Activated CD8-positive, alpha-beta T cell treated with anti-CD3 and anti-CD28 coated beads for 36 hours (primary cell): ENCODE data around the gene GALNT5. TPM values are rescaled to one million over a fixed set of nuclear protein-coding genes. Genes with fewer than 3 reads are reported as not detected.

ENCODE experiments used
- ATAC-seq: fragments of 200-7000 bp; cut with Tn5 transposase; one replicate; pipeline ENCODE4 v1.10.0; 2021; ENCODE audit warnings: mild to moderate bottlenecking, moderate library complexity
- CTCF ChIA-PET: fragments of 350-600 bp; sonication (Branson Sonifier 250); formaldehyde crosslinking; loops from one replicate; lab custom pipeline; 2021; ENCODE audit warnings: antibody characterized with exemption; lab: Charles Lee
- POLR2A ChIA-PET: fragments of 350-600 bp; sonication (Branson Sonifier 250); formaldehyde crosslinking; loops from one replicate; lab custom pipeline; 2021; ENCODE audit warnings: antibody characterized with exemption; lab: Charles Lee
- DNase-seq: peaks from one replicate; pipeline ENCODE4 v3.0.0-alpha.2; 2020
- H3K27ac Mint-ChIP-seq: one replicate; pipeline ENCODE4 v1.8.0; 2021; ENCODE audit warnings: mild to moderate bottlenecking, mixed read lengths
- H3K27me3 Mint-ChIP-seq: one replicate; pipeline ENCODE4 v1.8.0; 2021; ENCODE audit warnings: mixed read lengths
- H3K36me3 Mint-ChIP-seq: one replicate; pipeline ENCODE4 v1.8.0; 2021; ENCODE audit warnings: low read depth, mixed read lengths
- H3K4me1 Mint-ChIP-seq: one replicate; pipeline ENCODE4 v1.8.0; 2021; ENCODE audit warnings: low read depth, mixed read lengths
- H3K4me3 Mint-ChIP-seq: one replicate; pipeline ENCODE4 v1.8.0; 2021; ENCODE audit warnings: mild to moderate bottlenecking, moderate library complexity, mixed read lengths
- H3K9me3 Mint-ChIP-seq: one replicate; pipeline ENCODE4 v1.8.0; 2021; ENCODE audit warnings: mixed read lengths
- CTCF ChIP-seq: fragments of 200-600 bp; IDR thresholded peaks from one replicate; pipeline ENCODE4 v1.8.0; 2022; ENCODE audit warnings: antibody characterized with exemption, mild to moderate bottlenecking
- intact Hi-C: fragments of 100-400 bp; cut with micrococcal nuclease; formaldehyde crosslinking; loops from one replicate; pipeline ENCODE4 v1.10.0; 2022
- total RNA-seq, 2 experiments: library from RNA; stranded (reverse); gene quantifications; one replicate each; pipeline ENCODE4 v1.2.3, GENCODE V29; 2021

GALNT5 gene
- total RNA-seq, 2 experiments from 2014 or later: not detected

DNA sequence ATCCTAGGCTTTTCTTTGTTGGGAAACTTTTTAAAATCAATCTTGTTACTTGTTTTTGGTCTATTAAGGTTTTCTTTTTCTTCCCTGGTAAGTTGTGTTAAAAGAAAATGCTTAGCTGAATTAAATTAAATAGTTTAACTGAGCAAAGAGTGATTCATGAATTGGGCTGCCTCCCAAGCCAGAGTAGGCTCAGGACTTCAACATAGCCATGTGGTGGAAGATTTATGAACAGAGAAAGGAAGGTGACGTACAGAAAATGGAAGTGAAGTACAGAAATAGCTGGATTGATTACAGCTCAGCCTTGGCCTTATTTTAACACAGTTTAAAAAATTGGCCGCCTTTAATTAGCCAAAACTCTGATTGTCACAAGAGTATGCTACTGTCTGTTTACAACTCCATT is 27.9 kb upstream of the GALNT5 start:
- no peak overlapping the region for H3K27ac Mint-ChIP-seq

DNA sequence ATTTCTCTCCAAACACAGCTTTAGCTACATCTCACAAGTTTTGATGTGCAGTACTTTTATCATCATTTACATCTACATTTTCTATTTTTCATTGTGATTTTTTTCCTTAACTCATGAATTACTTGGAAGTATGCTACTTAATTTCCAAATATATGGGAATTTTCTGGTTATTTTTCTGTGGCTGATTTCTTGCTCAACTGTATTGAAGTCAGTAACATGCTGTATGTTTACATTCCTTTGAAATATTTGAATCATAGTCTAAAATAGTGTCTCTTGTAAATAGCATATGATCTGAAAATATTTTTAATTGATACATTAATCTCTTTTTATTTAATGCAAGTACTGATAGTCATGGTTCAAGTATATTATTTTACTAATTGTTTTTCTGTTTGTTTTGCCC is 26.0 kb upstream of the GALNT5 start:
- Mint-ChIP-seq H3K27me3 (peaks cover 13% of the 10 kb centered on the region), H3K27ac (no peak overlapping the region)
- no peak for TF ChIP-seq CTCF

More for the DNA sequence above, 27.9 kb upstream of the GALNT5 start:
- POLR2A ChIA-PET: no interaction called here
- Mint-ChIP-seq H3K4me1 (no peaks in the 10 kb centered on the region), H3K4me3 (no peak overlapping the region), H3K9me3 (no peaks in the 10 kb centered on the region), H3K36me3 (no peaks in the 10 kb centered on the region), H3K27me3 (peaks cover 9% of the 10 kb centered on the region)
- TF ChIP-seq CTCF: no peak
- ATAC-seq: no peak
- CTCF ChIA-PET: no interaction called here
- intact Hi-C loops: no loop called here
- no peak for DNase-seq

DNA sequence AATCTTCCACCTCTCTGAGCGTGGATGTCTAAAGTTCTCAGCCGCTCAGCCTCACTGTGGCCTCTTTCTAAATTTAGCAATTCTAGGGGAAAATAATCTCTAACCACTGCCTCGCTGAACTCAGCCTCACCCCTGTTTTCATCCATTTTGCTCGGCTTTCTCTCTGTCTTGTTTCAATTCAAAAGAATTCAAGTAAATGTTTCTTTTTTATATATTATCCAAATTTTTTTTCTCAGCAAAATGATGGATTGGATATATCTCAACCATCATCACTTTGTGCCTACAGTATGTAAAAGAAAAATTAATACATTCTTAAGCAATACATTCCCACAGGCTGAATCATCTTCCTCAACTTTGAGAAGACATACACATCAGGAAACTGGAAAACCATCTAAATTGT is 24.0 kb upstream of the GALNT5 start:
- ChIA-PET CTCF (no interaction called here), POLR2A (no interaction called here)
- Mint-ChIP-seq H3K9me3 (no peaks in the 10 kb centered on the region), H3K27ac (no peak overlapping the region), H3K27me3 (peaks cover 15% of the 10 kb centered on the region), H3K4me1 (no peaks in the 10 kb centered on the region), H3K36me3 (no peaks in the 10 kb centered on the region), H3K4me3 (no peak overlapping the region)
- intact Hi-C loops: no loop called here
- no peak for ATAC-seq
- DNase-seq: no peak
- TF ChIP-seq CTCF: no peak

More for the DNA sequence above, 26.0 kb upstream of the GALNT5 start:
- ATAC-seq: no peak
- Mint-ChIP-seq H3K4me3 (no peak overlapping the region), H3K36me3 (no peaks in the 10 kb centered on the region), H3K4me1 (no peaks in the 10 kb centered on the region), H3K9me3 (no peaks in the 10 kb centered on the region)
- DNase-seq: no peak
- CTCF ChIA-PET: interaction anchor here (0.7 kb wide), 1 partner anchor 754 kb away, joined by 3 read pairs; no protein-coding TSS in a partner anchor
- POLR2A ChIA-PET: no interaction called here
- intact Hi-C loops: no loop called here

GRCh38 chr2:157236404-157236803 is 21.1 kb upstream of the GALNT5 start:
- CTCF ChIA-PET: no interaction called here
- Mint-ChIP-seq H3K36me3 (no peaks in the 10 kb centered on the region), H3K4me3 (no peak overlapping the region), H3K27ac (no peak overlapping the region), H3K27me3 (peaks cover 15% of the 10 kb centered on the region), H3K4me1 (no peaks in the 10 kb centered on the region), H3K9me3 (no peaks in the 10 kb centered on the region)
- no peak for DNase-seq
- no peak for ATAC-seq
- POLR2A ChIA-PET: no interaction called here
- TF ChIP-seq CTCF: no peak
- intact Hi-C loops: no loop called here

- no peak for ATAC-seq
- ChIA-PET CTCF (no interaction called here), POLR2A (no interaction called here)
These were observed 19.2 kb upstream of the GALNT5 start for GRCh38 chr2:157238296-157238695.

More at GRCh38 chr2:157238296-157238695, 19.2 kb upstream of the GALNT5 start:
- Mint-ChIP-seq H3K4me3 (no peak overlapping the region), H3K27me3 (peaks cover 14% of the 10 kb centered on the region), H3K9me3 (no peaks in the 10 kb centered on the region), H3K36me3 (no peaks in the 10 kb centered on the region), H3K4me1 (no peaks in the 10 kb centered on the region), H3K27ac (no peak overlapping the region)
- DNase-seq: no peak
- intact Hi-C loops: no loop called here
- TF ChIP-seq CTCF: no peak
